LNCAP (cell line): ENCODE data around the gene IL17F.
A peak's percentile ranks its signal among the peaks of the same experiment; 100 is the strongest.

ENCODE experiments used
- CTCF ChIP-seq: fragments of 450-650 bp; IDR thresholded peaks from 2 replicates; pipeline ENCODE4 v1.5.1; 2017; ENCODE audit warnings: mild to moderate bottlenecking

IL17F gene

GRCh38 chr6:52243282-52243893 lies 912 bp downstream of the IL17F start:
- TF ChIP-seq CTCF, result no peak

GRCh38 chr6:52241819-52242218 lies 2.5 kb downstream of the IL17F start:
- TF ChIP-seq CTCF, result no peak

- peak; percentile 73 for TF ChIP-seq CTCF
Measured at GRCh38 chr6:52233975-52234823, 10.1 kb downstream of the IL17F start.

- no peak for TF ChIP-seq CTCF
Measured at GRCh38 chr6:52233005-52233404, 11.3 kb downstream of the IL17F start.

- no peak for TF ChIP-seq CTCF
Measured at GRCh38 chr6:52231406-52232127, 12.7 kb downstream of the IL17F start.

- no peak for TF ChIP-seq CTCF
Measured at GRCh38 chr6:52230685-52231084, 13.6 kb downstream of the IL17F start.

GRCh38 chr6:52227495-52227894 lies 16.8 kb downstream of the IL17F start:
- TF ChIP-seq CTCF, result no peak
